H1 (cell line): ENCODE measurements around the gene SAMD4A. TPM values are rescaled to one million over a fixed set of nuclear protein-coding genes. Genes with fewer than 3 reads are reported as not detected.

ENCODE experiments used
- CHD1 ChIP-seq: IDR thresholded peaks from 2 replicates; pipeline ENCODE4 v1.6.1; 2012; ENCODE audit warnings: low read depth, low read length, improper control_type of control experiment
- CHD2 ChIP-seq: IDR thresholded peaks from 2 replicates; pipeline ENCODE4 v1.6.1; 2012; ENCODE audit warnings: low read length, improper control_type of control experiment
- CHD7 ChIP-seq: fragments of 300-600 bp; sonication (generic); IDR thresholded peaks from 2 replicates; pipeline ENCODE4 v1.7.1; 2012; ENCODE audit warnings: low read length, moderate library complexity, mild to moderate bottlenecking, inconsistent platforms; ENCODE audit not compliant: insufficient replicate concordance
- CREB1 ChIP-seq: IDR thresholded peaks from 2 replicates; pipeline ENCODE4 v1.6.1; 2012; ENCODE audit warnings: inconsistent platforms
- EZH2 ChIP-seq: fragments of 200-600 bp; sonication (generic); IDR thresholded peaks from 2 replicates; pipeline ENCODE4 v1.7.1; 2012; ENCODE audit warnings: low read depth, mild to moderate bottlenecking, moderate library complexity, low read length, inconsistent platforms; ENCODE audit not compliant: severe bottlenecking
- GABPA ChIP-seq: IDR thresholded peaks from 2 replicates; pipeline ENCODE4 v1.6.1; 2011; ENCODE audit warnings: mild to moderate bottlenecking, low read length, moderate library complexity, borderline replicate concordance; ENCODE audit not compliant: insufficient read depth
- HDAC6 ChIP-seq: IDR thresholded peaks from one replicate; pipeline ENCODE4 v1.7.1; 2012; ENCODE audit warnings: low read depth, mild to moderate bottlenecking, inconsistent platforms, low read length, moderate library complexity
- KDM5A ChIP-seq: fragments of 200-600 bp; IDR thresholded peaks from 2 replicates; pipeline ENCODE4 v1.7.1; 2012; ENCODE audit warnings: mild to moderate bottlenecking, low read length, inconsistent platforms, mixed read lengths
- PHF8 ChIP-seq: fragments of 200-600 bp; sonication (generic); conservative IDR thresholded peaks from 2 replicates; pipeline ENCODE4 v1.7.1; 2012; ENCODE audit warnings: low read depth, mild to moderate bottlenecking, inconsistent platforms, low read length, moderate library complexity
- POLR2A ChIP-seq, 2 experiments: IDR thresholded peaks; 1 replicate in 1 of 2; 2 replicates in 1 of 2; pipeline ENCODE4 v1.6.1; 2011; ENCODE audit warnings: low read depth in 2 of 2, low read length in 2 of 2, mild to moderate bottlenecking in 2 of 2; ENCODE audit errors: control extremely low read depth in 1 of 2
- SP4 ChIP-seq: IDR thresholded peaks from 2 replicates; pipeline ENCODE4 v1.6.1; 2012; ENCODE audit warnings: low read length, inconsistent platforms
- USF2 ChIP-seq: IDR thresholded peaks from 2 replicates; pipeline ENCODE4 v1.6.1; 2011; ENCODE audit warnings: low read length, improper control_type of control experiment
- polyA plus RNA-seq, 7 experiments: library from polyadenylated mRNA; depleted of rRNA in 3 of 7; stranded (reverse) in 5 of 7; unstranded in 2 of 7; fragments of >200 nt in 5 of 7; fragments of 200-250 nt in 2 of 7; gene quantifications; 1 replicate in 5 of 7; 2 replicates in 1 of 7; 4 replicates in 1 of 7; pipeline versions ENCODE4 v1.2.1 to v1.2.3, GENCODE V29; 2011 to 2013; ENCODE audit warnings: missing spikeins in 2 of 7, mixed read lengths in 2 of 7
- total RNA-seq: library from RNA; stranded (reverse); fragmentation: NEBNext Ultra II Directional; extraction: Animal tissue kit (Norgen Biotek cat#: 25700); gene quantifications from 2 replicates; pipeline ENCODE4 v1.2.1, GENCODE V29; 2021

Gene SAMD4A
- total and polyA plus RNA-seq, 2 of the 8 experiments (the other 6 are each of a cell fraction or from before 2014, with no cell fraction given): 2.4 to 12.3 TPM

- TF ChIP-seq CHD7 (no peak), PHF8 (no peak), SP4 (no peak), GABPA (no peak), USF2 (no peak), HDAC6 (no peak), CHD1 (no peak), KDM5A (no peak), CHD2 (no peak), POLR2A (IDR thresholded peaks at IDR 0.05; ENCODE audit: control extremely low read depth in 1 of 2, low read depth in 2 of 2, low read length in 2 of 2) (no peak), EZH2 (no peak), CREB1 (no peak)
Observed at GRCh38 chr14:54537651-54538050, 29.3 kb upstream of the SAMD4A start (continued).
